ENCODE measurements around the gene TPPP3.
"Not testable (repeated sequence)": the region's sequence is repeated elsewhere in the genome, so short reads cannot be mapped to it uniquely, and the experiment has no call there.

TPPP3 gene

DNA sequence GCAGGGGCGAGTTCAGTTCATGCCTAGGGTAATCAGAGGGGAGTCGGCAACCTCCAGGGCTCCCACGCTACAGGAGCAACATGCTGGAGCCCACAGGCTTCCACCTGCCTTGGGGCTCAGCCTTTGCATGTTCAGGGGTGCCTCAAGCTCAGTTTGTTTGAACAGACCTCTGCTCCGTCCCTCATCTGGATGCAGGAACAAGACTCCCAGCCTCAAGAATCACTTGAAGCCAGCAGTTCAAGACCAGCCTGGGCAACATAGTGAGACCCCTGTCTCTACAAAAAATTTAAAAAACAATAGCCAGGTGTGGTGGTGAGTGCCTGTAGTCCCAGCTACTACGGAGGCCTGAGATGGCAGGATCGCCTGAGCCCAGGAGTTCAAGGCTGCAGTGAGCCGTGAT is 32.7 kb upstream of the TPPP3 start:
- DNase-seq (ENCODE audit: low read depth in 3 of 3, low spot score in 1 of 3), result no peak

DNA sequence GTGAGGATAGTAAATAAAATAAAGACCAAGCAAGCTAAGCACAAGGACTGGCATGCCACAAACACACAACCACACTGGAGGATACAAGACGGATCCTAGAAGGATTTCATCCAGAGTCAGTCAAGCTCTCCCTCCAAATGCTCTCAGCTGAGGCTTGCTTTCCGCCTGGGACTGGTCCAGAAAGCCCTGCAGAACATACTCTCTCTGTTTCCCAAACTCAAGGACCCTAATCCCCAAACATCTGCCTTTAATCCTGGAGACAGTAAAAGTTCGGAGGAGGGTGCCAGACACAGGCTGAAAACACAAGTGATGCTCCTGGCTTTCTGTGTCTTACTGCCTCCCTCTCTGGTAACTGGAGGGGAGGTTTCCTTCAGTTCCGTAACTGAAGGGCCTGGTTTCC is 32.3 kb upstream of the TPPP3 start:
- DNase-seq (ENCODE audit: low read depth in 3 of 3, low spot score in 1 of 3), result no peak

DNA sequence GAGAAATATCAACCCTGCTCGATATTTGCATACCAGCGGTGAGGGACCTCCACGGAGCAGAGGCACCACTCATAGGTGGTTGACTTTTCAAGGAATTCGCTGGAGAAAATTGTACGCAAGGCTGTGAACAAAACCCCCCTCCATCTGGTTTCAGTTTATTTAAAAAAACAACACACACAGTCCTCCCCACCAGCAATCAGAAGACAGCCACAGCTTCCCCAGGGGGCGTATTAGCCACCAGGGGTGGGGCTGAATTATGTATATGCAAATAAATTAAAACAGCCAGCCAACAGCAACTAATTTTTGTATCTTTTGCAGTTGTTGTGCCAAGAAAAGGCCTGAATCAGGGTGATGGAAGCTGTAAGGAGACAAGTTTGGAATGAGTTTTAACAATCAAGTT is 31.8 kb upstream of the TPPP3 start:
- no peak for DNase-seq (ENCODE audit: low read depth in 3 of 3, low spot score in 1 of 3)

DNA sequence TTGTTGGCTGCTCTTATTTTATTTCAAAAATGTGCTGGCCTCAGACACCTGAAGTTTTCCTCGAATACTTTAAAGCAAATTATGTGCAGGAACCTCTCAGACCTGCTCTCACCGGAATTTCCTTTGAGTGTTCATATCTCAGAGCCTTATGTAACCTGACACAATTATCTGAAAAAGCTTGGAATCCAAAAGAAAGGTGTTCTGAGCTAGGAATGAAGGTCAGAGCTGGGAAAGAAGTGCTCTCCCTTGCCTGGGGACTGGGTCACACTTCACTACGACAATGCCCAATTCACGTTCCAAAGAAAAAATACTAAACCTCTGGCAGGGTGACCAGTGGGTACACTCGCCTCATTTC is 30.9 kb upstream of the TPPP3 start:
- no peak for DNase-seq (ENCODE audit: low read depth in 3 of 3, low spot score in 1 of 3)

DNA sequence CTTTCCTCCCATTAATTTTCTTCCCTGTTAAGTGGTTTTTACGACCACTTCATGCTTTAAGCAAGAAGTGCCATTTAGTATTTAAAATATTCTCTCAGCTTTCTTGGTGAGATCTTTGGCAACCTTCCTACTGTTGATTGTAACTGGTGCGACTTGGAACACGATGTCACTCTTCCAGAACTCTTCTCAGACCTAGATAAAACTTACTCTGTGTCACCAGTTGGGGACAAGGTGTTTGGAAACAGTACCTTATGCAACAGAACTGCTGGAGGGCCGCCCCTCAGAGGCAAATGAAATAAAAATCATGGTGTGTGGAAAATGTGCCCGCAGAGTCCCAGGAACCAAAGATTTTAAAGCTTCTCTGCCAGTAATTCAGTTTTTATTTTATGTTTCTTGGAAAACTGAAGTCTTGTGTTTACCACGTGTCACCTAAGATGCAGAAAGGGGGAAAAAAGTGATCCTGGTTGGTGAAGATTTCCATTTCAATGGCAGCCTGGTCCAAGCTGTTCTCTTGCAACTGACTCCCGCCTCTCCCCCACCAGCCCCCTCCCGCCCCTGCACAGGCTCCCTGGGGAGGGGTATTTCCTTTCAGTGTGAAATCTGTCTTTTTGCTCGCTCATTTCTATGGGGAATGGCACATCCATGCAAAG is 30.4 kb upstream of the TPPP3 start:
- no peak for DNase-seq (ENCODE audit: low read depth in 3 of 3, low spot score in 1 of 3)

DNA sequence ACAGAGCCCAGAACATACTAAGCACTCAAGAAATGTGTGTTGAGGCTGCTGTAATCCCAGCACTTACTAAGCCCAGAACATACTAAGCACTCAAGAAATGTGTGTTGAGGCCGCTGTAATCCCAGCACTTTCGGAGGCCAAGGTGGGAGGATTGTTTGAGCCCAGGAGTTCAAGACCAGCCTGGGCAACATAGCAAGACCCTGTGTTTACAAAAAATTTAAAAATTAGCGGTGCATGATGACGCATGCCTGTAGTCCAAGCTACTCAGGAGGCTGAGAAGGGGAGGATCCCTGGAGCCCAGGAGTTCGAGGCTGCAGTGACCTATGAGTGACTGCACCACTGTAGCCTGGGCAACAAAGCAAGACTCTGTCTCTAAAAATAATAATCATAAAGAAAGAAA is 29.7 kb upstream of the TPPP3 start:
- no peak for DNase-seq (ENCODE audit: low read depth in 3 of 3, low spot score in 1 of 3)

DNA sequence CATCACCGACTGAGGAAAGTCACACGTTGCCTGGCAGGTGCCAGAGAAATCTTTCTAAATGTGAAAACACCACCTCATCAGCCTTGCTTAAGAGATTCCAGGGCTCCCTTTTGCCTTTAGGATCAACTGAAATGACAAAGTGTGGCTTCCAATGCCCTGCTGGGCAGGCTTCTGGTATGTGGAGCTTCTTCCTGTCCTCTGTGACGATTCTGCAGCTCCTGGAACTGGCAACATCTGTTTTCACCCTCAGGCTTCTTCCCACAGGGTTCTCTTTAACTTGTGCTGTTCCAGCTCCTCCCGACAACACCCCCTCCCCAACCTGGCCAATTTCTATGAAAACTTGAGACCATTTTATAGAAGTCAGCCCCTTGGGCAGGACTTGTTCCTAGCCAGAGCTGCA is 27.7 kb upstream of the TPPP3 start:
- no peak for DNase-seq (ENCODE audit: low read depth in 3 of 3, low spot score in 1 of 3)

DNA sequence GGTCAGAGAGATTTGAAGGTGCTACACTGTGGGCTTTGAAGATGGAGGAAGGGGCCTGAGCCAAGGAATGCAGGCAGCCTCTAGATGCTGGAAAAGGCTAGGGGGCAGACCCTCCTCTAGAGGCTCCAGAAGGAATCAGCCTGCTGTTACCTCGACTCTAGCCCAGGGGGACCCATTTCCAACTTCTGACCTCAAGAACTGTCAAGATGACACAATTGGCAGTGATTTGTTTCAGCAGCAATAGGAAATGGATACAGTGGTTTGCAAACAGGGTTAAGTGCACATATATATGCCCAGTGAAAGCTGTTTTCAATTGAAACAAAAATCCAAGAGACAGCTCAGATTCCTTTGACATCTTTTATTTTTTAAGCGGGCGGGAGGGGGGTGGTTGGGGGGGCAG is 26.6 kb upstream of the TPPP3 start:
- DNase-seq (ENCODE audit: low read depth in 3 of 3, low spot score in 1 of 3), result no peak

DNA sequence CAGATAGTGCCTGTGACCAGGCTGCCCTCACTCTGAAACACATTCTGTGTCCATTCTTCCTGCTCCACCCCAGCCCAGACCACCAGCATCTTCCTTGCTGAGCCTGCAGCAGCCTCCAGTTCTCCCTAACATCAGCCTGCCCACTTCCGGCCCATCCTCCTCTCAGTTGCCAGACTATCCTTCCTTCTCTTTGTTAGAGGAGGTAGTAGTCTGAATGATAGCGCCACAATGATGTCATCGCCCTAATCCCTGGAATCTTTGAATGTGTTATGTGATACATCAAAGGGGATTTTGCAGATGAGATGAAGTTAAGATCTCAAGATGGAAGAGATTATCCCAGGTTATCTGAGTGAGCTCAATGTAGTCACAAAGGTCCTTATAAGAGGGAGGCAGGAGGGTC is 26.2 kb upstream of the TPPP3 start:
- DNase-seq (ENCODE audit: low read depth in 3 of 3, low spot score in 1 of 3), result no peak

DNA sequence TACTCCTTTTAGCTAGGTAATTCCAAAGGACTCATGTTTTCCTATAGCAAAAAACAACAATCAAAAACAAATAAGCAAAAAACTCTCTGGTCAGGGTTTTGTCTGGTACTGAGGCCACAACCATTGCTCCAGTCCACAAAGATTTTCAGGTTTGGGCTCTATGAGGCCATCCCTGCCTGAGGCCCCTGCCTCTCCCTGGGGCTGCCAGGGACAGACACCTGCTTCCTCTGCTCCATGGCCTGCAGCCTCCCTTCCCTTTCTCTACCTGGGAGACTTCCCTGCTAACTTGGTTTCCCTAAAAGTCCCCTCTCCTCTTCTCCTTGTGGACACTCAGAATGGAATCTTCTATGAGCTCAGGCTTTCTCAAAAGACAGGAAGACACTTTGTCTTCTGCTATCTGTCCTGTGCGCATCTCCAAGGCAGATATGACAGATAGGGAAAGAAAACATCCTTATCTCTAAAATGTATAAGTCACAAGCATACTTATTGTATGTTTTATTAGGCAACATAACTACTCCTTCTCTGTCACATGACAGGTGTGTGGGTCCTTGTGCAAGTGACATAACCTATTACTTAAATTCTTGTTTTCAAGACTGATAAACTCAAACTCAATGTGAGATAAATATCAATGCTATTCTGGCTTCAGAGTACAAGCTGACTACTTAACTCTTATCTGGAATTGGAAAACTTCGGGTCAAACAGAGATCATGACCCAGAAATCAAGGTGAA is 24.2 kb upstream of the TPPP3 start:
- no peak for DNase-seq (ENCODE audit: low read depth in 3 of 3, low spot score in 1 of 3)

DNA sequence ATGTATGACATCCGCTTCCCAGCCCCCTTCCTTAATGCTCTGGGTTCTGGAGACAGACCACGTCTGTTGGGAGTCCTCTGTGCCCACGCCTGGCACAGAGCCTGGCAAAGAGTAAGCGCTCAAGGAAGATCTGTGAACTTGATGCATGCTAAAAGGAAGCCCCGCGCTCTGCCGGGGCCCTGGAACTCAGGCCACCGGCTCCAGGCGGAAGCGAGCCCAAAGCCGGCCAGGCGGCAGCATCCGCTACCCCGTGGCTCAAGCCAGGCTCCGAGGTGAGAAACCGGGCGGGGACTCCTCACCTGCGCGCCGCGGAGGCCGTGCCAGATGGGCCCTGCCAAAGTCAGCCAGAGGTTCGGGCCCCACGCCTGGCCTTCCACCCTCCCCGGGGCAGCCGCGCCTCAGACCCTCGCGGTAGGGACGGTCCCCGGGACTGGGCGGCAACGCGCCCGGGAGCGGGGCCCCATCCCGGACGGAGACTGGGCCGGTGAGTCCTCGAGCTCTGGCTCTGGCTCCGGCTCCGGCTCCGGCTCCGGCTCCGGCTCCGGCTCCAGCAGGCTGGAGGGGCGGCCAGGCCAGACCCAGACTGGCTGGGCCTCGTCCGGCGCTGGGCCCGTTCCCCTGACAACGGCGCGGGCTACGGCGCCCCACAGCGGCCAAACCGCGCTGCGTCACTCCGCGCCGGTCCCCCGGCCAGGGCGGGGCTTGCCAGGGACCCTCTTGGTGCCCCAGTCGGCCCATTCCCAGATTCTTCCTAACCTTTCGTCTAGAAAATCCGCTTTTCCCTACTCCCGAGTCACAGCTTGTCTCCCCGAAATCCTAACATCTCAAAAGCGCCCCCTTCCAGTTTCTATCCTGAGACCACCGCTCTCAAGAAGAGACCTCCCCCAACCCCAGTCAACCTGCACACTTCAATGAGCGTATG is 22.8 kb upstream of the TPPP3 start, which contains the start of gene ZDHHC1:
ZDHHC1 (minus strand) TSS at position 606 of the 922 bp plus-strand sequence. CDS start 8,702 bp downstream, outside the sequence.
- DNase-seq (ENCODE audit: low read depth in 3 of 3, low spot score in 1 of 3), result peak in 1 of 3 donors; percentile 44

DNA sequence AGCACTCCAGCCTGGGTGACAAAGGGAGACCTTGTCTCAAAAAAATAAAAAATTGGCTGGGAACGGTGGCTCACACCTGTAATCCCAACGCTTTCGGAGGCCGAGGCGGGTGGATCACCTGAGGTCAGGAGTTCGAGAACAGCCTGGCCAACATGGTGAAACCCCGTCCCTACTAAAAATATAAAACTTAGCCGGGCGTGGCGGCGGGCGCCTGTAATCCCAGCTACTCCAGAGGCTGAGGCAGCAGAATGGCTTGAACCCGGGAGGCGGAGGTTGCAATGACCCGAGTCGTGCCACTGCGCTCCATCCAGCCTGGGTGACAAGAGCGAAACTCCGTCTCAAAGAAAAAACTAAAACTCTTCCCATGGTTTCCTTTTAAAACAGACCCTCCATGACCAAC is 22.1 kb upstream of the TPPP3 start:
- not testable (repeated sequence) for DNase-seq (ENCODE audit: low read depth in 3 of 3, low spot score in 1 of 3)

DNA sequence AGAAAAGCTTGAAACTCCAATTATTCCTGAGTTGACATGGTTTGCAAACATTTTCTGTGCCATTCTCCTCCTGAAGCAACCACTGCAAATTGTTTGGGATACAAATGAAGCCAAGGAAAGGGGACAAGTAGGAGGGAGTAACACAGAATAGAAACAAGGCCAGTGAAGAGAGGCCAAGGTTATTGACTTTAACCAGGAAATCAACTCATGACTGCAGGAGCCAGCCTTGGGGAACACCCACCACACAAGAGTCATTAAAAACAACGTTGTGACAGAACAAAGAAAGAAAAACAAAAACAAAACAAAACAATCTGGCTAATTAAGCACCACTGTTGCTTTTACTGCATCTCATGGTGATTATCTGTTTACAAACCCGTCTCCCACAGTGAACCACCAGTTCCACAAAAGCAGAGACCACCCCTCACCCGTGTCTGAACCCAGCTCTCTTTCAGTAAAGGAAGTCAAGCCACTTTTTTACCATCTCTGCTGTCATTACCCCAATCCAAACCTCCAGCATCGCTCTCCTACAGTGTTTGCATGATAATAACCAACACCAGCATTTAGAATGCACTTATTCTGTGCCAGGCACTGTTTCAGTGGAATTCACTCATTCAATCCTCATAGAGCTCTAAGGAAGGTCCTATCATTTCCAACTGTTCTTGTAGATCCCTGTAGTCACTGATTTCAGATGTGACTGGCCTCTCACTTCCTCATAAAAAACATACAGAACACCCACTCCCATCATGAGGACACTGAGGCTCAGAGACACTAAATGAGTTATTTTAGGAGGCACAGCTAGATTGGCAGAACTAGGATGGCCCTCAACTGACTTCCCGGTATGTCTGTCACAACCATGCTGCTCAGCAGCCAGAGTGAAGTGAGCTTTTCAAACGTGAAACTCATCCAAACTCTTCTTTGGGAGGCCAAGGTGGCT is 20.9 kb upstream of the TPPP3 start:
- DNase-seq (ENCODE audit: low read depth in 3 of 3, low spot score in 1 of 3), result no peak

DNA sequence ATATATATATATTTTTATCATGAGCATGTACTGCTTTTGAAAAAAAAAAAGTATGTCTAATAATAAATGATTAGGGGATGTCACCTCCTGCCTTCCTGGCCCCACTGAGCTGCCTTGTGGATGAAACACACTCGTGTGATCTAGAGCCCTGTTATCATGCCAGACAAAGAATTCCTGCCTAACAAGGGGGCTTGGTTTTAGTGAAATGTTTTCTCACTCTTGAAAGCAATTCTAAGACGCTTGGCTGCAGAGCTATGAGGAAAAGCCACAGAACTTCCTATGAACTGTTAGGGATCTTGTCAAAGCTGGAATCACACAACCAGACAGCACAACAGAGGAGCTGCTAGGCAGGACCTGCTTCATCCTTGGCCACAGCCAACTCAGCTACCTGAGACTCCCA is 19.0 kb upstream of the TPPP3 start:
- no peak for DNase-seq (ENCODE audit: low read depth in 3 of 3, low spot score in 1 of 3)

DNA sequence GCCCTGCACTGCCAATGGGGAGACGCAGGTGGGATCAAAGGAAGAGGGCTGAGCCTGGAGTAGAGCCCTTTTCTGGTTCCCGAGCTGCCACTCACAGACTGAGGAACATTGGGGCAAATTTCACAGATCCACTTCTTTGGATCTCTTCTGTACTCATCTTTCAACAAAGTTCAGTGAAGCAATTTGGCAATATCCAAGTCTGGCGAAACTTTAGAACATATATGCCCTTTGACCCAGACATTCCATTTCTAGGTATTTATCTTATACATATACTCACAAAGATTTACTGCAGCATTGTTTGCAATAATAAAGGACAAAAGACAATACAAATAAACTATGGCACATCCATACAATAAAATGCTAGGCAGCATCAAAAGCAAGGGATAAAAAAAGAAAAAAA is 18.0 kb upstream of the TPPP3 start:
- DNase-seq (ENCODE audit: low read depth in 3 of 3, low spot score in 1 of 3), result no peak

DNA sequence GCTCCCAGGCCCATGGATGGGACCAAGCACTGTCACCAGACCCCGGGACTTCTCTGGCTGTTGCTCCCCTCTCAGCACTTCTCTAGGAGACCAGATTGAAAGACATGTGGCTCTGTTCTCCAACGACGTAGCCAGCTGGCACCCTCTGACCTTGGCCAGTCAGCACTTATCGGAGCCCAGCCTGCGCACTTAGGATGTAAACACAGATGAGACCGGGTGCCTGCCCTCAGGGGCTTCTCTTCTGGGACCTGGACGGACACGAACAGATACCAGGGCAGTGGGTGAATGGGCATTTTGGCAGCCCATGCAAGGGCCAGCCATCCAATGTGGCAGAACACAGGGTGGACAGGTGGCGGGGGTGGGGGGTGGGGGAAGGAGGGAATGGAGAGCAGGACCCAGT is 16.3 kb upstream of the TPPP3 start:
- DNase-seq (ENCODE audit: low read depth in 3 of 3, low spot score in 1 of 3), result no peak

DNA sequence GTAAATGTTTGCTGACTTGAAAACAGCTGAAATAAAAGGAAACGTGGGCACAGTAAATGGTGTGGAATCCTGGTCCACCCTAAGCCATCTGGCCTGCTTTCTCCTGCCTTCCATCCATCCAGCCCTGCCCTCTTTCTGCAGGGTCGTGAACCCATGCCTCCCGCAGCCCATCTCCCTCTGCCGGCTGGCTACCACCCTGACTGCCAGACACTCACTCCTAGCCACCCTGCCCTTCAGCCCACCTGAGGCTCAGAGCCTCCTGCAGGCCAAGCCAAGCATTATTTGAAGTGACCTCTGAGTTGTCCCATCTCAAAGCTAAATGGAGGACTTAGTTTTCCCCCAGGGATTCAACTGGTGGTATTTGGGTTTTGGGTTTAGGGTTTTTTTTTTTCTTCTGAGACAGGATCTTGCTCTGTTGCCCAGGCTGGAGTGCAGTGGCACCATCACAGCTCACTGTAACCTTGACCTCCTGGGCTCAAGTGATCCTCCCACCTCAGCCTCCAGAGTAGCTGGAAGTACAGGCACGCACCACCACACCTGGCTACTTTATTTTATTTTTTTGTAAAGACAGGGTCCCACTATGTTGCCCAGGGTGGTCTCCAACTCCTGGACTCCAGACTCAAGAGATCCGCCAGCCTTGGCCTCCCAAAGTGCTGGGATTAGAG is 14.6 kb upstream of the TPPP3 start:
- DNase-seq (ENCODE audit: low read depth in 3 of 3, low spot score in 1 of 3), result no peak

DNA sequence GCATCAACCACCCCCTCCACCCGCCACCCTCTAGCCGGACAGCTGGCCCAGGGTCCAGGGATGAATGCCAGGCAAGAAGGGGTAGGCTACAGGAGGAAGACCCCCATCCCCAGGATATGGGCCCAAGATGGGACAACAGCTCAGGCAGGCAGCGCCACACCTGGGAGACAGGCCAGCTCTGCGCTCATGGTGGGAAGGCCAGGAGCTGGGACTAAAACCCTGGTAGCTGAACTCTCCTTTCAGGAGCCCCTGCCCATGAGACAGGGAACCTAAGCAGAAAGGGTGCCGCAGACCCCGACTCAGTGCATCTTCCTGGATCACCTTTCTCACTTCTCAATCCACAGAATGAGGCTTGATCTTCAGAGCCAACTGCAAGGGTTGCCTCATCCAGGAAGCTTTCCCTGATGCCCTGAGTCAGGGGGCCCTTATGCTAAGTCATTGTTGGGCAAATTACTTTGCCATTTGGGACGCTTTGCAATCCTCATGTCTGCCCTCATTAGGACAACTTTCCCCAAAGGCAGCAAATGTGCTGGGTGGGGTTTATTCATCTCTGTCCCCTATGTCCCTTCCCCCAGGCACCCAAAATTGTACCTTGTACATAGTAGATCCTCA is 14.0 kb upstream of the TPPP3 start:
- no peak for DNase-seq (ENCODE audit: low read depth in 3 of 3, low spot score in 1 of 3)

DNA sequence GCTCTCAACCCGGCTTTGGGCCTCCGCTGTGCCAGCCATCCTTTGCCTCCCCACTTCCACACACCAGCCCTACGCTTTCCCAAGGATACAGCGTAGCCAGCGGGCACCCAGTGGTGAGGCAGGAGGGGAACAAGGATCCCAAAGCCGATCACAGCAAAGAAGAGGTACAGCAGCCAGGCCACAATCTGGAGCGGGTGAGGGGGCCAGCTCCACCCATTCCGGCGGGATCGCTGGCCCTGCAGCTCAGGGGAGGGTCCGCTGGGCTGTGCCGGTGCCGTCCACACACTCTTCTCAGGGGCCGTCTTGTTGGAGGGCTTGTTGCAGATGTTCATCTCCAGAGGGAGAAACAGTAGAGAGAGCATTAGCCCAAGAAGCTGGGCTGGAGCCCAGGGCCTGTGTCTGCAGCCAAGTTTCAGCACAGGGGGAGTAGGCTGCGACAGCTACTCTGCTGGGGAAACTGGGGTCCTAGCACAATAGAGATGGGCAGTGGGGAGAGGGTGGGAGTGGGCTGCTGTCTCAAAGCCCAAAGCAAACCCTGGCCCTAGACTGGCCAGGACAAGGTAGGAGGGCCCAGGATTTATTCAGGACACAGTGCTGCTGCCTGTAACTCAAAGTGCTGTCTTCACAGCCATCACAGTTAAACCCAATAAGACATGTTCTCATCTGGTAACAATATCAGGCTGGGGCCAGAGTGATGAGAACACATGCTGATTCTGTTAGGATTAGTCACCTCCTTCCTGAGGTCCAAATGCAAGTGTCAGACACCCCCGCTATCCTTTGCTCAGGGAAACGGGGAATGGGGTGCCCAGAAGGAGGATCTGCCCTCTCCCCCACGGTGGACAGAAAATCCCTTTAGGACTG is 13.0 kb upstream of the TPPP3 start:
- no peak for DNase-seq (ENCODE audit: low read depth in 3 of 3, low spot score in 1 of 3)

Data from stimulated activated CD4-positive, alpha-beta T cell treated with anti-CD3 and anti-CD28 coated beads, TNF-alpha, amount 100 ng/mL, for 1 hour (primary cell).